ENCODE results near the gene TYW1. TPM values are rescaled to one million over a fixed set of nuclear protein-coding genes. Genes with fewer than 3 reads are reported as not detected.

The TYW1 gene
- total and polyA plus RNA-seq, 2 of the 8 experiments (the other 6 are each of a cell fraction or from before 2014, with no cell fraction given): 8.8 to 16.2 TPM

- Histone ChIP-seq H3K56ac (replicated peaks; ENCODE audit: insufficient read length, low read depth, low read length) (no peak overlapping the region), H3K9me3 (ENCODE audit: insufficient read depth in 2 of 2, low read depth in 1 of 2, low read length in 1 of 2) (no peaks in the 10 kb centered on the region), H2BK15ac (ENCODE audit: low read length) (no peak overlapping the region), H3K27ac (ENCODE audit: low read depth, low read length) (no peak overlapping the region), H3K23ac (ENCODE audit: insufficient read length) (no peak overlapping the region), H2AFZ (ENCODE audit: low read length) (no peak overlapping the region), H3K4me3 (ENCODE audit: extremely low read depth in 1 of 4, insufficient read depth in 2 of 4, low read depth in 3 of 4, low read length in 4 of 4) (no peak overlapping the region), H3K79me2 (ENCODE audit: control insufficient read depth in 1 of 2, insufficient read depth in 2 of 2, low read length in 2 of 2) (no peaks in the 10 kb centered on the region), H3K23me2 (ENCODE audit: low read depth, low read length) (no peaks in the 10 kb centered on the region), H3K36me3 (ENCODE audit: control insufficient read depth in 2 of 4, insufficient read depth in 4 of 4, low read length in 3 of 4) (peaks cover 9 to 63% (median 43%) of the 10 kb centered on the region in 4 experiments), H4K91ac (replicated peaks; ENCODE audit: insufficient read length, low read length) (no peak overlapping the region), H2BK5ac (ENCODE audit: low read depth, low read length) (no peak overlapping the region), H4K5ac (ENCODE audit: insufficient read length, low read depth, low read length) (no peak overlapping the region), H4K8ac (ENCODE audit: extremely low read depth, insufficient read depth, low read length) (no peak overlapping the region; the same call in 1 of the 2 replicates), H2BK120ac (replicated peaks; ENCODE audit: low read depth, low read length) (no peak overlapping the region), H2BK12ac (ENCODE audit: low read depth, low read length) (no peak overlapping the region), H3K79me1 (ENCODE audit: low read depth, low read length) (no peaks in the 10 kb centered on the region; the same call in 1 of the 2 replicates), H3K9ac (replicated peaks in 1 of 4; ENCODE audit: extremely low read depth in 1 of 4, low read depth in 3 of 4, low read length in 3 of 4) (no peak overlapping the region), H3K27me3 (replicated peaks in 1 of 4; ENCODE audit: control insufficient read depth in 3 of 4, extremely low read depth in 1 of 4, insufficient read depth in 3 of 4, low read length in 3 of 4) (no peaks in the 10 kb centered on the region), H2AK5ac (ENCODE audit: low read depth, low read length) (no peak overlapping the region), H3K4me2 (ENCODE audit: insufficient read depth in 1 of 2, low read depth in 2 of 2, low read length in 2 of 2) (no peak overlapping the region), H3K14ac (ENCODE audit: insufficient read length) (no peak overlapping the region), H3K4ac (replicated peaks; ENCODE audit: insufficient read length, low read depth, low read length) (no peak overlapping the region), H2BK20ac (ENCODE audit: low read length) (no peak overlapping the region), H3K18ac (ENCODE audit: extremely low read depth, low read length) (no peak overlapping the region), H3K4me1 (replicated peaks in 1 of 4; ENCODE audit: control insufficient read depth in 3 of 4, insufficient read depth in 4 of 4, low read length in 3 of 4) (no peaks in the 10 kb centered on the region; a peak in 3 of 7 replicates), H4K20me1 (replicated peaks in 1 of 2; ENCODE audit: control insufficient read depth in 1 of 2, insufficient read depth in 2 of 2, low read length in 2 of 2) (peaks cover 0 to 2% of the 10 kb centered on the region in 2 experiments)
- DNase-seq (ENCODE audit: low read depth in 1 of 2, low spot score in 2 of 2) (no peak), FAIRE-seq (no peak)
- CTCF ChIA-PET (ENCODE audit: partially characterized antibody): interaction anchor here (1.0 kb wide), 1 partner anchor 47 kb away, joined by 3 read pairs; no protein-coding TSS in a partner anchor
- POLR2A ChIA-PET (ENCODE audit: partially characterized antibody): interaction anchor here (1.1 kb wide), 1 partner anchor 8 kb away, joined by 3 read pairs; no protein-coding TSS in a partner anchor
- WGBS, 2 experiments (ENCODE audit: extremely low coverage in 1 of 2, insufficient coverage in 1 of 2, insufficient read length in 1 of 2, insufficient replicate concordance in 2 of 2, low coverage in 1 of 2, low lambda C conversion rate in 2 of 2, missing lambda C conversion rate in 1 of 2): 95% methylated on average over 18 of the region's 19 CpGs; no CpG with 5 or more reads in 1 of the 2 experiments
- no peak for TF ChIP-seq CREB1 (IDR thresholded peaks at IDR 0.05)
- no peak for TF ChIP-seq TAF1 (IDR thresholded peaks at IDR 0.05; ENCODE audit: low read depth, low read length)
- no peak for TF ChIP-seq CTBP2 (IDR thresholded peaks at IDR 0.05; ENCODE audit: borderline replicate concordance, insufficient read depth, insufficient read length, low read length)
- no peak for TF ChIP-seq SP1 (IDR thresholded peaks at IDR 0.05; ENCODE audit: low read depth, low read length)
- TF ChIP-seq SIN3A (conservative IDR thresholded peaks at IDR 0.05 in 1 of 2, IDR thresholded peaks at IDR 0.05 in 1 of 2; ENCODE audit: low read depth in 1 of 2, low read length in 2 of 2): no peak
- TF ChIP-seq TCF12 (IDR thresholded peaks at IDR 0.05; ENCODE audit: low read depth, low read length): no peak
- no peak for TF ChIP-seq SP4 (IDR thresholded peaks at IDR 0.05; ENCODE audit: low read length)
- no peak for TF ChIP-seq POLR2A (IDR thresholded peaks at IDR 0.05; ENCODE audit: control extremely low read depth in 1 of 2, low read depth in 2 of 2, low read length in 2 of 2)
- TF ChIP-seq CTCF (IDR thresholded peaks at IDR 0.05; ENCODE audit: control extremely low read depth in 1 of 3, insufficient read depth in 1 of 3, low read depth in 1 of 3, low read length in 3 of 3): no peak
- TF ChIP-seq JUND (IDR thresholded peaks at IDR 0.05; ENCODE audit: low read length): no peak
- TF ChIP-seq NANOG (IDR thresholded peaks at IDR 0.05; ENCODE audit: insufficient read depth, low read depth, low read length, poor library complexity, severe bottlenecking): no peak
Measured at GRCh38 chr7:66948480-66949109, 48.0 kb upstream of the TYW1 start.

Data from H1 (cell line).